ENCODE data around the gene STIM2.

DNA sequence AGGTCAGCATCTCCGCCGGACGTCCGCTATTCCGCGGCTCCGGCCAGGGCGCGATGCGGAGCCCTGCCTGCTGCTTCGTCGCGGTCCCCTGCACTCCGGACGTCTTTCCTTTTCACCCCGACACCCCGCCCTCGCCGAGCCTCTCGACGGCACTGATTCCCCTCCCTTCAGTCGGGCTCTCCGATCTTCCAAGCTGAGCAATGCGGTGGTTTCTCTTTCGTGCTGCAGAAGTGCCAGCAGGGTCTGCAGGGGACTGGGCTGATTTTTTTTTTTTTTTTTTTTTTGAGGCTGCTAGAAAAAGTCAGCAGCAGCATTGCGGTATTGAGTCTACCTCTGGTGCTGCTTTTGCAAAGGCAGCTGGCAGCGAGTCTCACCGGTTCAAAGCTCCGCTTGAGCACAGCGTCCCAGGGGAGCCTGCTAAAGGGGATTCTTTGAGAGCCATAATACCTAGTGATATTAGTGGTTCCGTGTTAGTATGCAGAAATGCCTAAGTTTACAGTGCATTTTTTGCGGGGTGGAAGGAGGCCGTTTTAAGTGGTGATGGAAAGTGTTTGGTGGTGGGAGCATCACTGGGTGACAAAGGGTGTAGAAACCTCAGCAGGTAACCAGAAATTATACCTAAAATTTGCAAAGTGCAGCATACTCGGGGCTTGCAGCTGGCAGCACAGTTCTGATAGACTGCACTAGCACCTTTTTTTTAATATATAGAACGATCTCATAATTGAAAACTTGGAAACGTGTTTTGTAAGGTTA, 969 bp downstream of the STIM2 start:
- TF ChIP-seq, protein P1, sequence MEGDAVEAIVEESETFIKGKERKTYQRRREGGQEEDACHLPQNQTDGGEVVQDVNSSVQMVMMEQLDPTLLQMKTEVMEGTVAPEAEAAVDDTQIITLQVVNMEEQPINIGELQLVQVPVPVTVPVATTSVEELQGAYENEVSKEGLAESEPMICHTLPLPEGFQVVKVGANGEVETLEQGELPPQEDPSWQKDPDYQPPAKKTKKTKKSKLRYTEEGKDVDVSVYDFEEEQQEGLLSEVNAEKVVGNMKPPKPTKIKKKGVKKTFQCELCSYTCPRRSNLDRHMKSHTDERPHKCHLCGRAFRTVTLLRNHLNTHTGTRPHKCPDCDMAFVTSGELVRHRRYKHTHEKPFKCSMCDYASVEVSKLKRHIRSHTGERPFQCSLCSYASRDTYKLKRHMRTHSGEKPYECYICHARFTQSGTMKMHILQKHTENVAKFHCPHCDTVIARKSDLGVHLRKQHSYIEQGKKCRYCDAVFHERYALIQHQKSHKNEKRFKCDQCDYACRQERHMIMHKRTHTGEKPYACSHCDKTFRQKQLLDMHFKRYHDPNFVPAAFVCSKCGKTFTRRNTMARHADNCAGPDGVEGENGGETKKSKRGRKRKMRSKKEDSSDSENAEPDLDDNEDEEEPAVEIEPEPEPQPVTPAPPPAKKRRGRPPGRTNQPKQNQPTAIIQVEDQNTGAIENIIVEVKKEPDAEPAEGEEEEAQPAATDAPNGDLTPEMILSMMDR (conservative IDR thresholded peaks at IDR 0.05; ENCODE audit: low read length), result no peak
- no peak for TF ChIP-seq EZH2phosphoT487 (IDR thresholded peaks at IDR 0.05; ENCODE audit: borderline replicate concordance)
